ENCODE results near the gene CACNA1D.
A peak's percentile ranks its signal among the peaks of the same experiment; 100 is the strongest.

Gene CACNA1D

DNA sequence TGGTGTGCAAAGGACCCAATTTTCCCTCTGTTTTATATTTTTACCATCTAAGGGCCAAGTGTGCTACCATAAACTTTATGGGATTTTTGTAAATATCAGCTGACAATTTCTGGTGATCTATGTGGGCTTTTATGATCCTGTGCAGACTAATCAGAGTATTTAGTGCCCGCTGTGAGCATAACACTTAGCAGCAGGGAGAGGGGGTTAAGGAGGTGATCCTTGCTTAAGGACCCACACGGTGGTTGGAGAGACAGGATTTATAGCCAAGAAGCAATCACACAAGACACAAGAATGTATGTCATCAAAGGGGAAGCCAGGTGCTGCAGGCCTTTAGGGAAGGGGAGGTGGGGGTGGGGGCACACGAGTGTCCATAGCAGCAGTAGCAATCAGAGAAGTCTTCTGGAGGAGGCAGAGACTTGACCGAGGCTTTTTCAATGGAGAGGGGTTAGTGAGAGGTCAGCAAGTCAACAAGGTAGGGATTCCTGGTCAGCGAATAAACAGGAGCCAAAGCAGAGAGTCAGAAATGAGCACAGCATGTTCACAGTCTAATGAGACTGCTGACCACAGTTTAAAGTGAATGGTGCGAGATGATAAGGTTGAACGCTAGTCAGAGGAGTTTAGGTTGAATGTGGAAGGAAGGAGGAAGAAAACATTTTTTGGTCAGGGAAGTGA, 4.5 kb upstream of the CACNA1D start:
- 100% methylated on average over 1 of the region's 7 CpGs for WGBS (ENCODE audit: extremely low coverage, insufficient coverage, low lambda C conversion rate)

GRCh38 chr3:53490459-53490968, 3.9 kb upstream of the CACNA1D start:
- Histone ChIP-seq H4K5ac (ENCODE audit: low read length) (no peak overlapping the region), H3K23ac (ENCODE audit: low read length) (no peak overlapping the region), H3K56ac (ENCODE audit: low read length) (no peak overlapping the region), H3K18ac (ENCODE audit: low read length) (no peak overlapping the region), H3K27ac (ENCODE audit: low read depth, low read length) (no peak overlapping the region), H3K4ac (ENCODE audit: low read depth, low read length) (no peak overlapping the region), H3K79me1 (ENCODE audit: low read length) (no peaks in the 10 kb centered on the region), H3K4me1 (ENCODE audit: control insufficient read depth, low read depth, low read length) (no peaks in the 10 kb centered on the region), H3K4me3 (ENCODE audit: low read length) (no peak overlapping the region), H3K79me2 (ENCODE audit: control insufficient read depth, insufficient read depth, low read length) (no peaks in the 10 kb centered on the region), H3K9ac (ENCODE audit: low read length) (no peak overlapping the region), H4K8ac (ENCODE audit: low read depth, low read length) (no peak overlapping the region), H3K27me3 (ENCODE audit: insufficient read depth, low read length, poor library complexity) (peaks cover 13% of the 10 kb centered on the region), H2BK15ac (replicated peaks; ENCODE audit: low read depth) (no peak overlapping the region), H2AK5ac (ENCODE audit: low read length) (no peak overlapping the region), H2BK120ac (ENCODE audit: low read depth, low read length) (no peak overlapping the region), H2BK5ac (ENCODE audit: low read length) (no peak overlapping the region), H3K36me3 (ENCODE audit: control insufficient read depth, insufficient read depth, low read length) (no peaks in the 10 kb centered on the region), H3K4me2 (ENCODE audit: low read length) (no peak overlapping the region)
- no peak for DNase-seq
- WGBS (ENCODE audit: extremely low coverage, insufficient coverage, low lambda C conversion rate), result no CpG with 5 or more reads among the region's 4 CpGs

More for the DNA sequence above, 4.5 kb upstream of the CACNA1D start:
- Histone ChIP-seq H3K79me1 (ENCODE audit: low read length) (no peaks in the 10 kb centered on the region), H3K4me3 (ENCODE audit: low read length) (no peak overlapping the region), H2AK5ac (ENCODE audit: low read length) (no peak overlapping the region), H2BK5ac (ENCODE audit: low read length) (no peak overlapping the region), H3K27ac (ENCODE audit: low read depth, low read length) (no peak overlapping the region), H2BK120ac (ENCODE audit: low read depth, low read length) (no peak overlapping the region), H3K56ac (ENCODE audit: low read length) (no peak overlapping the region), H4K5ac (ENCODE audit: low read length) (no peak overlapping the region), H3K36me3 (ENCODE audit: control insufficient read depth, insufficient read depth, low read length) (no peaks in the 10 kb centered on the region), H3K18ac (ENCODE audit: low read length) (no peak overlapping the region), H3K4me2 (ENCODE audit: low read length) (no peak overlapping the region), H3K79me2 (ENCODE audit: control insufficient read depth, insufficient read depth, low read length) (no peaks in the 10 kb centered on the region), H3K4me1 (ENCODE audit: control insufficient read depth, low read depth, low read length) (no peaks in the 10 kb centered on the region), H2BK15ac (replicated peaks; ENCODE audit: low read depth) (no peak overlapping the region), H3K23ac (ENCODE audit: low read length) (no peak overlapping the region), H3K27me3 (ENCODE audit: insufficient read depth, low read length, poor library complexity) (peaks cover 10% of the 10 kb centered on the region), H3K4ac (ENCODE audit: low read depth, low read length) (no peak overlapping the region), H3K9ac (ENCODE audit: low read length) (no peak overlapping the region), H4K8ac (ENCODE audit: low read depth, low read length) (no peak overlapping the region)
- no peak for DNase-seq

DNA sequence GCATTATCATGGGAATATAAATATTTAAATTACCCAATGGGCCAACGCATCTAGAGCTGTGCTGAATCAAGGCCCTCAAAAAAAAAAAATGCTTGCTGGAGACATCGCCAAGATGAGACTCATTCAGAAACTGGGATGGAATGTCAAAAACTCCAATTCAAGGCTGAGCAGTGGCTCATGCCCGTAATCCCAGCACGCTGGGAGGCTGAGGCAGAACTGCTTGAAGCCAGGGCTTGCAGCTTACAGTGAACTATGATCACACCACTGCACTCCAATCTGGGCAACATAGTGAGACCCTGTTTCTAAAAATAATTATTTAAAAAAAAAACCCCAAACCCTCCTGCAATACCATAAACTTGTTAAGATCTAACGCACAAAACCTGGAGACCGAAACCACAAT, 3.1 kb upstream of the CACNA1D start:
- no peak overlapping the region for H3K56ac ChIP-seq (ENCODE audit: low read length)
- H2BK15ac ChIP-seq (replicated peaks; ENCODE audit: low read depth), result no peak overlapping the region
- H3K79me1 ChIP-seq (ENCODE audit: low read length), result no peaks in the 10 kb centered on the region
- H2BK5ac ChIP-seq (ENCODE audit: low read length), result no peak overlapping the region
- no peak overlapping the region for H3K4me2 ChIP-seq (ENCODE audit: low read length)
- no peak overlapping the region for H3K9ac ChIP-seq (ENCODE audit: low read length)
- no peaks in the 10 kb centered on the region for H3K36me3 ChIP-seq (ENCODE audit: control insufficient read depth, insufficient read depth, low read length)
- no peak overlapping the region for H2AK5ac ChIP-seq (ENCODE audit: low read length)
- H3K23ac ChIP-seq (ENCODE audit: low read length), result no peak overlapping the region
- no peak overlapping the region for H2BK120ac ChIP-seq (ENCODE audit: low read depth, low read length)
- no peak overlapping the region for H4K5ac ChIP-seq (ENCODE audit: low read length)
- no peak overlapping the region for H3K18ac ChIP-seq (ENCODE audit: low read length)
- no CpG with 5 or more reads among the region's 6 CpGs for WGBS (ENCODE audit: extremely low coverage, insufficient coverage, low lambda C conversion rate)
- DNase-seq, result no peak
- H3K4me1 ChIP-seq (ENCODE audit: control insufficient read depth, low read depth, low read length), result no peaks in the 10 kb centered on the region
- peaks cover 19% of the 10 kb centered on the region for H3K27me3 ChIP-seq (ENCODE audit: insufficient read depth, low read length, poor library complexity)
- H3K27ac ChIP-seq (ENCODE audit: low read depth, low read length), result no peak overlapping the region
- H3K4ac ChIP-seq (ENCODE audit: low read depth, low read length), result no peak overlapping the region
- H3K4me3 ChIP-seq (ENCODE audit: low read length), result no peak overlapping the region
- H3K79me2 ChIP-seq (ENCODE audit: control insufficient read depth, insufficient read depth, low read length), result no peaks in the 10 kb centered on the region
- H4K8ac ChIP-seq (ENCODE audit: low read depth, low read length), result no peak overlapping the region

- Histone ChIP-seq H3K36me3 (ENCODE audit: control insufficient read depth, insufficient read depth, low read length) (no peaks in the 10 kb centered on the region), H3K4me2 (ENCODE audit: low read length) (peak overlapping the region; percentile 42), H3K18ac (ENCODE audit: low read length) (no peak overlapping the region), H4K5ac (ENCODE audit: low read length) (no peak overlapping the region), H3K79me2 (ENCODE audit: control insufficient read depth, insufficient read depth, low read length) (no peaks in the 10 kb centered on the region), H3K79me1 (ENCODE audit: low read length) (no peaks in the 10 kb centered on the region), H3K56ac (ENCODE audit: low read length) (no peak overlapping the region), H4K8ac (ENCODE audit: low read depth, low read length) (no peak overlapping the region), H2BK120ac (ENCODE audit: low read depth, low read length) (no peak overlapping the region), H3K9ac (ENCODE audit: low read length) (no peak overlapping the region), H3K4me1 (ENCODE audit: control insufficient read depth, low read depth, low read length) (no peaks in the 10 kb centered on the region), H3K4ac (ENCODE audit: low read depth, low read length) (no peak overlapping the region), H2BK5ac (ENCODE audit: low read length) (no peak overlapping the region), H2BK15ac (replicated peaks; ENCODE audit: low read depth) (no peak overlapping the region), H3K4me3 (ENCODE audit: low read length) (no peak overlapping the region), H2AK5ac (ENCODE audit: low read length) (no peak overlapping the region), H3K23ac (ENCODE audit: low read length) (no peak overlapping the region), H3K27ac (ENCODE audit: low read depth, low read length) (no peak overlapping the region), H3K27me3 (ENCODE audit: insufficient read depth, low read length, poor library complexity) (peaks cover 22% of the 10 kb centered on the region)
- DNase-seq, result no peak
- no CpG with 5 or more reads among the region's 13 CpGs for WGBS (ENCODE audit: extremely low coverage, insufficient coverage, low lambda C conversion rate)
These were observed 832 bp upstream of the CACNA1D start for GRCh38 chr3:53493595-53493962.

DNA sequence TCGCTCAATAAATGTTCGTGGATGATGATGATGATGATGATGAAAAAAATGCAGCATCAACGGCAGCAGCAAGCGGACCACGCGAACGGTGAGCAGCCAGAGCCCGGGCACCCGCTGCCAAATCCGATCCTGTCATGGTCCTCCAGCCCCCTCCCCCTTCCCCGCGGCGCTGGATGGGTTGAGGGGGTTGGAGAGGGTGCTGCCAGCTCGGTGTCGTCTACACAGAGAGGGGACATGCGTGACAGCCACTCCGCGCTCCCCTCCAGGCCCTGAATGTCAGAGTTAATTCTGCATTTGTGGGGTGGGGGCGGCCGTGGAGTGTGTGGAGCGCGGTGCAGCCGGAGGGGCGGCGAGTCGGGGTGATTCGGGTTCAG, 722 bp downstream of the CACNA1D start:
- Histone ChIP-seq H3K23ac (ENCODE audit: low read length) (no peak overlapping the region), H3K56ac (ENCODE audit: low read length) (no peak overlapping the region), H2BK5ac (ENCODE audit: low read length) (no peak overlapping the region), H3K79me1 (ENCODE audit: low read length) (no peaks in the 10 kb centered on the region), H3K27me3 (ENCODE audit: insufficient read depth, low read length, poor library complexity) (peaks cover 22% of the 10 kb centered on the region), H2AK5ac (ENCODE audit: low read length) (no peak overlapping the region), H3K4me2 (ENCODE audit: low read length) (peak overlapping the region; percentile 57), H4K8ac (ENCODE audit: low read depth, low read length) (no peak overlapping the region), H3K18ac (ENCODE audit: low read length) (no peak overlapping the region), H4K5ac (ENCODE audit: low read length) (no peak overlapping the region), H3K4me1 (ENCODE audit: control insufficient read depth, low read depth, low read length) (no peaks in the 10 kb centered on the region), H3K9ac (ENCODE audit: low read length) (no peak overlapping the region), H3K4ac (ENCODE audit: low read depth, low read length) (no peak overlapping the region), H3K4me3 (ENCODE audit: low read length) (no peak overlapping the region), H3K27ac (ENCODE audit: low read depth, low read length) (no peak overlapping the region), H3K36me3 (ENCODE audit: control insufficient read depth, insufficient read depth, low read length) (no peaks in the 10 kb centered on the region), H3K79me2 (ENCODE audit: control insufficient read depth, insufficient read depth, low read length) (no peaks in the 10 kb centered on the region), H2BK15ac (replicated peaks; ENCODE audit: low read depth) (no peak overlapping the region), H2BK120ac (ENCODE audit: low read depth, low read length) (no peak overlapping the region)
- WGBS (ENCODE audit: extremely low coverage, insufficient coverage, low lambda C conversion rate), result no CpG with 5 or more reads among the region's 27 CpGs
- DNase-seq, result no peak

All from mesendoderm (in vitro differentiated cells).